HAP-1 (cell line): Measurements from ENCODE around the gene SEMA6A.

ENCODE experiments used
- DNase-seq, 2 experiments: peaks; one replicate each; pipeline ENCODE4 v3.0.0-alpha.2; 2016 to 2020; ENCODE audit warnings: low spot score in 2 of 2
- H3K27me3 ChIP-seq: fragments of 250-450 bp; sonication (Bioruptor Pico); 2 replicates; pipeline ENCODE4 v1.5.1; 2020; ENCODE audit warnings: low read depth, mild to moderate bottlenecking, moderate library complexity
- H3K36me3 ChIP-seq: fragments of 250-450 bp; sonication (Bioruptor Pico); replicated peaks from 2 replicates; pipeline ENCODE4 v1.5.1; 2020; ENCODE audit warnings: mild to moderate bottlenecking
- H3K4me1 ChIP-seq: fragments of 250-450 bp; sonication (Bioruptor Pico); 2 replicates; pipeline ENCODE4 v1.5.1; 2020; ENCODE audit warnings: mild to moderate bottlenecking
- H3K4me3 ChIP-seq: fragments of 250-450 bp; sonication (Bioruptor Pico); 2 replicates; pipeline ENCODE4 v1.5.1; 2020; ENCODE audit warnings: mild to moderate bottlenecking, moderate library complexity
- H3K9me3 ChIP-seq: fragments of 250-450 bp; sonication (Bioruptor Pico); 2 replicates; pipeline ENCODE4 v1.5.1; 2020; ENCODE audit warnings: mild to moderate bottlenecking, moderate library complexity
- in situ Hi-C: fragments of 300-500 bp; cut with MboI; formaldehyde crosslinking; loops from 3 replicates; pipeline ENCODE4 v1.14.3; 2020; ENCODE audit warnings: low sequenced_read_pairs, inconsistent platforms, mixed read lengths

SEMA6A gene

DNA sequence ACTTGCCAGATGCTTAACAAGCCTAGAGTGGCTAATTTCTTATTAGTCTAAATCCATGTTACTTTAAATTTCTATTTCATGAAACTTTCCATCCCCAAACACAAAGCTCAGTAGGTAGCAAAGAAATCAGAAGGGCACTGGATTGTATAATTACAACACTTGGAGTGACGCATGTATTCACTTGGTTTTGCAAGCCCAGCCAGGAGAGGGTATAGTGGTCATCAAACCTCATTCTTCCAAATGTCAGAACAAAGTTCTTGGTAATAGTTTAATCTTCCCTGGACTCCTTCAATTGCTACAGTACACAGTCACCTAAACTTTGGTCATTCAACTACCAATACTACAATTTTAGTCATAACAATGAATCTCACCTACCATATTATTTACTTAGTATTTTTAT, 112.1 kb downstream of the SEMA6A start:
- Histone ChIP-seq H3K27me3 (no peaks in the 10 kb centered on the region), H3K4me3 (no peak overlapping the region), H3K4me1 (peaks cover 34% of the 10 kb centered on the region), H3K36me3 (peaks cover 39% of the 10 kb centered on the region), H3K9me3 (no peaks in the 10 kb centered on the region)
- DNase-seq: no peak
- in situ Hi-C loops: no loop called here

DNA sequence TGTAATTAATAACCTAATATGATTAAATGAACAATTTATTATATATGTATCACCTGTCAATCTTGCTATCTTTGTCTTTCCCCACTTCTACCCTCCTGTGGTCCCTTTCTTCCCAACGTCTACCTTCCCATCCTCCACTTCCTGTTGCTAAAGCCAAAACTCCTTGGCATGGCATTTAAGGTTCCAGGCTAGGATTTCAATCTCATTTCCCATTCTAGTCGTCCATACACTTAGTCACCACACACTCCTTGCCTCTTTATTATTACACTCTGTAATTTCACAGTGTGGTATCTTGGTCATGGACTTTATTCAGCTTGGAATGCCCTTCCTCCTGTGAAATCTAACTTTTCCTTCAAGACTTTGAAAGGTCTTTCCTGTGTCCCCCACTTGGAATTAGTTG, 115.3 kb downstream of the SEMA6A start:
- no peak for DNase-seq
- H3K9me3 ChIP-seq: no peaks in the 10 kb centered on the region
- H3K4me1 ChIP-seq: peaks cover 29% of the 10 kb centered on the region
- no peaks in the 10 kb centered on the region for H3K27me3 ChIP-seq
- no peak overlapping the region for H3K4me3 ChIP-seq
- in situ Hi-C loops: no loop called here
- peaks cover 32% of the 10 kb centered on the region for H3K36me3 ChIP-seq

GRCh38 chr5:116457062-116457461, 117.6 kb downstream of the SEMA6A start:
- H3K9me3 ChIP-seq: no peaks in the 10 kb centered on the region
- DNase-seq: no peak
- H3K36me3 ChIP-seq: peaks cover 26% of the 10 kb centered on the region
- H3K4me3 ChIP-seq: no peak overlapping the region
- no peaks in the 10 kb centered on the region for H3K27me3 ChIP-seq
- in situ Hi-C loops: no loop called here
- H3K4me1 ChIP-seq: peaks cover 17% of the 10 kb centered on the region

DNA sequence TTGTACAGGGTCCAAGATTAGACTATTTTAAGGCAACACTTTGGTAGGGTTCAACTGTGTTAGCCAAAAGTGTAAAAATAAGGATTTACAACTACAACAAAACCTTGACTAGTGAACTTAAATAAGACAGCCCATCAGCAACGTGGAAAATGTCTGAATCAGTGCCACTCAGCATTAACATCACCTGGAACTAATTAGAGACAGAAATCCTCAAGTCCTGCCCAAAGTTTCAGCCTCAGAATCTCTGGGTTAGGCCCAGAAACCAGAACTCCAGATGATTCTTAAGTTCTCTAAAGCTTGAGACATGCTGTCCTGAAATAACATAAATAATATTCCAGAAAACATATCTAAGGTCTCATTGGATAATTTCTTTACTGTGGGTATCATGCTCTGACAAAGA, 118.6 kb downstream of the SEMA6A start:
- DNase-seq: no peak
- in situ Hi-C loops: no loop called here
- peaks cover 28% of the 10 kb centered on the region for H3K36me3 ChIP-seq
- no peaks in the 10 kb centered on the region for H3K27me3 ChIP-seq
- H3K4me1 ChIP-seq: peaks cover 13% of the 10 kb centered on the region
- no peaks in the 10 kb centered on the region for H3K9me3 ChIP-seq
- H3K4me3 ChIP-seq: no peak overlapping the region

- no peak for DNase-seq
- Histone ChIP-seq H3K36me3 (peaks cover 36% of the 10 kb centered on the region), H3K4me3 (no peak overlapping the region), H3K4me1 (peaks cover 17% of the 10 kb centered on the region), H3K9me3 (no peaks in the 10 kb centered on the region), H3K27me3 (no peaks in the 10 kb centered on the region)
- in situ Hi-C loops: no loop called here
Measured at GRCh38 chr5:116455061-116455460, 119.6 kb downstream of the SEMA6A start.

GRCh38 chr5:116454417-116454927, 120.2 kb downstream of the SEMA6A start:
- in situ Hi-C loops: no loop called here
- H3K9me3 ChIP-seq: no peaks in the 10 kb centered on the region
- no peaks in the 10 kb centered on the region for H3K27me3 ChIP-seq
- H3K4me3 ChIP-seq: no peak overlapping the region
- peak; percentile 22 to 37 for DNase-seq
- H3K36me3 ChIP-seq: peaks cover 36% of the 10 kb centered on the region
- peaks cover 23% of the 10 kb centered on the region for H3K4me1 ChIP-seq

DNA sequence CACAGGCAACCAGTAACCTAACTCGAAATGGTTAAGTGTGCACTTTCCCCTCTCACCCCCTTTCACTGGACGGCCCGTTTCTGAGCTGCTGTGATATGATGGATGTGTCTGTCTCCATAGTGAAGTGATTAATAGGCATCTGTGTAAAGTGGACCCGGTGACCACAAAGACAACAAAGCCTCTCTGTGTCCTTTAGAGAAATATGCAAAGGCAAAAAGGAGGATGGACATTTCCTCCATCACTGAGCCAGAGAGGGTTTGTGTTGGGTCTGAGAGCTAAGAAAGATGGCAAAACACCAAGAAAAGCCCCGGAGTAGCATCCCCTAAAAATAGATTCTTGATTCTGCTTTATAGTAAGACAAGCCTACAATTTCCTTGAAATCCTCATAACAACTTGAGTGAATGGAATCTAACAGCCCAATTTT, 120.6 kb downstream of the SEMA6A start:
- Histone ChIP-seq H3K4me1 (peaks cover 28% of the 10 kb centered on the region), H3K36me3 (peaks cover 36% of the 10 kb centered on the region), H3K4me3 (no peak overlapping the region), H3K27me3 (no peaks in the 10 kb centered on the region), H3K9me3 (no peaks in the 10 kb centered on the region)
- DNase-seq: no peak
- in situ Hi-C loops: no loop called here

DNA sequence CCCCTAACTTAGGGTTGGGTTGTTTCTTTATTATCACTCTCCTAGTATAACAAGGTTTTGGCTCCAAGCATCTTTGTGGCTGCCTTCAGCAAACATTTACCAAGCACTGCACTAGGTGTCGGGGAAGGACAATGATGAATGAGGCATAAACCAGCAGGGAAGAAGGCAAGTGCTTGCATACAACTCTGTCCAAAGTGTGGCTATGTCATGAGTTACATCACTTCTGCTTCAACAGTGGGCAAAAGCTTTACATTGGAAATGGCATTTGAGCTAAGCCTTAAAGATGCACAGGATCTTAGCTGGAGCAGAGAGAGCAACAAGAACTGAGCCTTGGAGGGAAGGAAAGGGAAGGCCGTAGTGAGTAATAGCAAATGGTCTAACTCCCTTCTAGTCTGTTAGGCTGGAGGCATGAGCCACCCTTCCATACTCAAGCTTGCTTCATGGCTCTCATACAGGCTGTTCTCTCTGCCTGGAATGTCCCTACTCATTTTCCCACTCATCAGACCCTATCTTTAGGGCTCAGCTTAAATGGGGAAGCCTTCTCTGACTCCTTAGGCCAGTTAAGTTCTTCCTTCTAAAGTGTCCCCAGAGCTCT, 121.8 kb downstream of the SEMA6A start:
- DNase-seq: no peak
- Histone ChIP-seq H3K9me3 (no peaks in the 10 kb centered on the region), H3K4me1 (peaks cover 31% of the 10 kb centered on the region), H3K27me3 (no peaks in the 10 kb centered on the region), H3K4me3 (no peak overlapping the region), H3K36me3 (peaks cover 30% of the 10 kb centered on the region)
- in situ Hi-C loops: no loop called here

DNA sequence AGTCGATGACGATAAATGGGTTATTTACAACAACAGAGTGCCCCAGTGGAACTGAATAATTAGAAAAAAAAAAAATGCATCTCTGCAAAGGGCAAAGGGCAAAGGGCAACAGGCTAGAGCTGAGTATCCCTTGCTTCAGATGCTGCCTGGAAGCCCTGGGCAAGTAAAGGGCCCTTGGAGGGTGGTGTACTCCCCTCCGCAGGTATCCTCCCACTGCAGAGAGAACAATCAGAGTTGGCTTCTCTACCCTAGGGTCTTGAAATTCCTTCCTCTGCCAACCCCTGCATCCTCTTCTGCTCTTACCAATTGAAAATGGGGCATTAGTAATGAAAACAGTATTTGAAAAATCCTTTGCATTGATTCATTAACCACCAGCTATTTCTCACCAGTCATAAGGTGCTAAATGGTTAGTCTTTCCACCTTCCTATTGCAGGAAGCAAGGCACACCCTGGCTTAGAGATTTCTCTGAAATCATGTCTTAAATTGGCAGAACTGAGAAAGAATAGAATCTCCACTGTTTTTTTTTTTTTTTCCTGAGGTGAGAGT, 122.6 kb downstream of the SEMA6A start:
- no peak for DNase-seq
- Histone ChIP-seq H3K4me1 (peaks cover 31% of the 10 kb centered on the region), H3K4me3 (no peak overlapping the region), H3K27me3 (no peaks in the 10 kb centered on the region), H3K36me3 (peaks cover 30% of the 10 kb centered on the region), H3K9me3 (no peaks in the 10 kb centered on the region)
- in situ Hi-C loops: no loop called here

- Histone ChIP-seq H3K36me3 (peaks cover 37% of the 10 kb centered on the region), H3K4me3 (no peak overlapping the region), H3K9me3 (no peaks in the 10 kb centered on the region), H3K4me1 (peaks cover 31% of the 10 kb centered on the region), H3K27me3 (no peaks in the 10 kb centered on the region)
- DNase-seq: no peak
- in situ Hi-C loops: no loop called here
Measured at GRCh38 chr5:116451066-116451465, 123.6 kb downstream of the SEMA6A start.

GRCh38 chr5:116449458-116449857, 125.2 kb downstream of the SEMA6A start:
- Histone ChIP-seq H3K27me3 (no peaks in the 10 kb centered on the region), H3K9me3 (no peaks in the 10 kb centered on the region), H3K36me3 (peaks cover 47% of the 10 kb centered on the region), H3K4me1 (peaks cover 34% of the 10 kb centered on the region), H3K4me3 (no peak overlapping the region)
- in situ Hi-C loops: no loop called here
- no peak for DNase-seq

GRCh38 chr5:116448870-116449427, 125.7 kb downstream of the SEMA6A start:
- Histone ChIP-seq H3K27me3 (no peaks in the 10 kb centered on the region), H3K4me3 (no peak overlapping the region), H3K4me1 (peaks cover 34% of the 10 kb centered on the region), H3K36me3 (peaks cover 50% of the 10 kb centered on the region), H3K9me3 (no peaks in the 10 kb centered on the region)
- in situ Hi-C loops: no loop called here
- peak in 1 of 2 experiments; percentile 49 for DNase-seq

- no peaks in the 10 kb centered on the region for H3K9me3 ChIP-seq
Measured at GRCh38 chr5:116448450-116448849, 126.2 kb downstream of the SEMA6A start.

GRCh38 chr5:116446356-116447005, 128.1 kb downstream of the SEMA6A start:
- Histone ChIP-seq H3K4me1 (peaks cover 54% of the 10 kb centered on the region), H3K27me3 (no peaks in the 10 kb centered on the region), H3K9me3 (no peaks in the 10 kb centered on the region), H3K36me3 (peaks cover 50% of the 10 kb centered on the region), H3K4me3 (no peak overlapping the region)
- in situ Hi-C loops: no loop called here
- DNase-seq: no peak

More at GRCh38 chr5:116448450-116448849, 126.2 kb downstream of the SEMA6A start:
- Histone ChIP-seq H3K4me1 (peaks cover 39% of the 10 kb centered on the region), H3K27me3 (no peaks in the 10 kb centered on the region), H3K36me3 (peaks cover 50% of the 10 kb centered on the region), H3K4me3 (no peak overlapping the region)
- DNase-seq: no peak
- in situ Hi-C loops: no loop called here
